ENCODE data around the gene PI16.
"Not testable (repeated sequence)": the region's sequence is repeated elsewhere in the genome, so short reads cannot be mapped to it uniquely, and the experiment has no call there.

The PI16 gene

DNA sequence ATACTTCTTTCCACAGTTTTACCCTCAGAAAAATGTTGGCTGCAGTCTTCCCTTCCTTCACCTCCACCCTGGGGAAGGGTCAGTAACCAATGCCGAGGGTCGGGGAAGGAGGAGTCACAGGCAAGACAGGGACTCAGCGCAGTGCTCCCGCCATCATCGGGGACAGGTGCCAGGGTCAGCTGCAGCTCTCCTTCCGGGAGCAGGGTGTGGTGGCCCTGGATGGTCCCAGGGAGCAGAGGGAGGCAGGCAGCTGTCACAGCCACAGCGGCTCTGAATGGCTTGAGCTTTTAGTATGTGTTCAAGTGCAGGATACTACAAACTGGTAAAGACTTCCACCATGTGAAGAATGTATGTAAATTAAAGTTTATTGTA, 26.0 kb upstream of the PI16 start:
- DNase-seq (ENCODE audit: low read depth): no peak

DNA sequence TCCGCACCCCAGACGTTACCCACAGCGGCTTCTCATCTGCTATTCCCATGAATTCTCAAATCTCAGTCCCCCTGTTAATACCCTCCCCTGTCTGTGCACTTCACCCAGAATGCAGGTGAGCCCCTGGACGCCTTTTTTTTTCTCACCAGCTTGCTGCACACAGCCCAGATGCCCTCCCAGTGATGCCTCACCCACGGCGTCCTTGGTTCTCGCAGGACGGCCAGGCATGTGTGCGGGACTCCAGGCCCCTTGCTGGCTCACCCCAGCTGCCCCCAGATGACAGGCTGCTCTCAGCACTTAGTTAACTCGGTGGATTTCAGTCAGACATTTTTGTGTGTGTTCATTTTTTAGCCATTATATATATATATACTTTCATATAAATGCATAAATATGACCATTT, 25.4 kb upstream of the PI16 start:
- DNase-seq (ENCODE audit: low read depth): no peak

DNA sequence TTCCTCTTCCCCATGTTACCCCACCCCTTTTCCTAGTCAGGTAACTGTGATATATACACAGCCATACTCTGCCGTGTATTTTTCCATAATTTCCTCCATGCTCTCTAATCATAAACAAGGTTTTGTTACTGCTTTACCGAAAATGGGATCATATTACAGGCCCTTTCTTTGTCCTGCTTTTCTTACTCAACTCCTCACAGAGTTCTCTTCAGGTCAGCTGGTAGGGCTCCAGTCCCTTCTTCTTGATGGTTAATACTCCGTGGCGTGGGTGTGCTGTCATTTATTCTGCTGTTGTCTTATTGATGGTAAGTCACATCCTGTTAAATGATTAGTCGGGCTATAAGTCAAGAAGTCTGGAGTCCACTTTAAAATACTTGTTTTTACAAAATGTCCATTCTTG, 24.9 kb upstream of the PI16 start:
- no peak for DNase-seq (ENCODE audit: low read depth)

DNA sequence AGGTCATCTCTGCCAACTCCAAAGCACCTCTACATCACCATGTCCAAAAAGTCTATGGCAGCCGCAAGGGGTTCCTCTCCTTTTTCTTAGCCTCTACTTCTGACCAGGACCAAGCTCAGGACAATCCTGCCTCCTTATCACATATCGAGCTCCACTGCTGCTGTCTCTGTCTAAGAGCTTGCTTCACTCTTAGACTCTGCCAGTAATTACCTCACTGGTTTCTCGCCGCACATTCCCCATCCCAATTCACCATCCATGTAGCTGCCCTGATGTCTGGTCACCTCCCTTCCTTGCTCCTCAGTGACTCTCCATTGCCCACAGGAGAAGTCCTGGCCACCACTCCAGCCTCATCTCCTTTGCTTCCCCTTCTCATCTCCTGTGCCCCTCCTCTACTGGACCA, 24.1 kb upstream of the PI16 start:
- no peak for DNase-seq (ENCODE audit: low read depth)

DNA sequence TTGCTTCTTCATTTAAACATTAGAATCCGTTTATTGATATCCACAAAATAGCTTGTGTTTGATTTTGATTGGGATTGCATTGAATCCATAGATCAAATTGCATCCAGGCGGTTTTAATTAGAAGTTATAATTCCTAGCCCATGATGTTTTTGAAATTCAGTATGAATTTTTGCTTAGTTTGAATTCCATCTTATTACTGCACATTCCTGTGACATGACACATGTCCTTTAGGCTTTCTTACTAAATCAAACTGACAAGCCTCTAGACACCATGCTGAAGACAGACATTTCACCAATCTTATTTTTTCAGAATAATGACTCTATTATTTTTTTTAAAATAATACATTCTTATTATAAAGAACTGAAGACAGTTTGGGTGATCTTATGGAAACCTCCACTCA, 21.4 kb upstream of the PI16 start:
- DNase-seq (ENCODE audit: low read depth): no peak

DNA sequence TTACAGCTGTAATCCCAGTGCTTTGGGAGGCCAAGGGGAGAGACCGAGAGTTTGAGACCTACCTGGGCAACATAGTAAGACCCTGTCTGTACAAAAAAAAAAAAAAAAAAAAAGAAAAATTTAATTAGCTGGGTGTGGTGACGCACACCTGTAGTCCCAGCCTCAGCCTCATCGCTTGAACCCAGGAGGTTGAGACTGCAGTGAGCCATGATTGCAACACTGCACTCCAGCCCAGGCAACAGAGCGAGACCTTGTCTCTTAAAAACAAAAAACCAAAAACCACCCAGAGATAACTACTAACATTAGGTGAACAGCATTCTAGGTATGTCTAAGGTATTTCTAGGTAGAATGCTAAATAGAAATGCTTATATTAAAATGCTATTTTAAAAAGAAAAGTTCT, 21.0 kb upstream of the PI16 start:
- no peak for DNase-seq (ENCODE audit: low read depth)

DNA sequence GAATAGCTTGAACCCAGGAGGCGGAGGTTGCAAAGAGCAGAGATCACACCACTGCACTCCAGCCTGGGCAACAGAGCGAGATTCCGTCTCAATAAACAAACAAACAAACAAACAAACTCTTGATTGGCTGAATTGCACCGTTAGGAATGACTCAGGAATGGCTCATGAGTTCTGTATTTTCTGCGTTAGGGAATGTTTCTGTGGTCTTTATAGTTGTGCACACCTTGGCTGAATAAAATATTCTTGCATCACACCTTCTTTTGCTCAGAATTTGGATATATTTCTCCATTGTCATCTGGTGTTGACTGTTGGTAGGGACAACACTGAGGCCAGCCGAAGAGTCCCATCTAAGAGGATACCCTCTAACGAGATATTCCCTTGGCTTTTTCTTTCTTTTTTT, 19.6 kb upstream of the PI16 start:
- DNase-seq (ENCODE audit: low read depth): no peak

DNA sequence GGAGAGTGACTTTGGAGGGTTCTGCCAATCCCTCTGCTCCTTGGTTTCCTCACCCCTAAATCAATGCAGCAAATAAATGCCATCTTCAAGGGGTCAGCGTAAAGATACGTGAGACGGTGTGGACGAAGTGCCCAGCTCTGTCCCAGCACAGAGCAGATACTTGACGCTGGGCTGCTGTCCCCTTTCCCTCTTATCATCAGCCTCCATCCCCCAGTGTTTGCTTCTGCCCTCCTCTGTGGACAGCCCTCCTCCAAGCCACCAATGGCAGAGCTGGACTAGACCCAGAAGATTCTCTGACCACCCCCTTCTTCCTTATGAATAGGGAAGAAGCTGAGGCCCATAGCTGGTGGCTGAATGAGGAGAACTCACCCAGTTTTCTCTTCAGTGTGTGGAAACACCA, 17.7 kb upstream of the PI16 start:
- DNase-seq (ENCODE audit: low read depth): no peak

DNA sequence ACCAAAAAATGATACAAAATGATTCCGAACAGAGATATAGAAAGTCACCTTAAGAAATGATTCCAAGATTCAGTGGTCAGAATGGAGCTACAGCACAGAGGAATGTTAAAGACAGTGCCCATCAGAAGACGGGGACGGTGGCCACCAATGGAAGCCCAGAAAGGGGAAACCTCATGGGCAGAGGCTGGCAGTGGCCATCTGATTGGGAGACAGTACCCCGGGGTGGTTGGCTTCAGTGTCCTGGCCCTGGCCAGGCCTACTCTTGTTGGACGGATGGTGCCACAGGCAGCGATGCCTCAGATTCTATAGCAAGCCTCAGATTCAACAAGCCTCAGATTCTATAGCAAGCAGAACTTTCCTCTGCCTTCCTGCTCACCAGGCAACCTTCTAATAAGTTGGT, 16.6 kb upstream of the PI16 start:
- DNase-seq (ENCODE audit: low read depth): no peak

DNA sequence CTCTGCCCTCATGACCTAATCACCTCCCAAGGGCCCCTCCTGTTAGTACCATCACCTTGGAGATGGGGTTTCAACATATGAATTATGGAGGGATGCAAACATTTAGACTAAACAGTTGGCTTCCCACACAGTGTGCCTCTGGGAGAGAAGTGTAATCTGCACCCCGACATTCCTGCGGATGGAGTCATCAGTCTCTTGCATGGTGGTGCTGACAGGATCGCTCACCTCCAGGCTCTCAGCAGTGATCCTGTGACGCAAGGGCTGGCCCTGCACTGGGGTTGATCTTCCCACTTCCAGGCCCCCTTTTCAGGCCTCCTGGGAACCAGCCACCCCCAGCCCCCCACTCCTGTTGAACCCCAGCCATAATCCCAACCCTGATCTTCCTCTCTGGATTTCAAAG, 16.0 kb upstream of the PI16 start:
- no peak for DNase-seq (ENCODE audit: low read depth)

DNA sequence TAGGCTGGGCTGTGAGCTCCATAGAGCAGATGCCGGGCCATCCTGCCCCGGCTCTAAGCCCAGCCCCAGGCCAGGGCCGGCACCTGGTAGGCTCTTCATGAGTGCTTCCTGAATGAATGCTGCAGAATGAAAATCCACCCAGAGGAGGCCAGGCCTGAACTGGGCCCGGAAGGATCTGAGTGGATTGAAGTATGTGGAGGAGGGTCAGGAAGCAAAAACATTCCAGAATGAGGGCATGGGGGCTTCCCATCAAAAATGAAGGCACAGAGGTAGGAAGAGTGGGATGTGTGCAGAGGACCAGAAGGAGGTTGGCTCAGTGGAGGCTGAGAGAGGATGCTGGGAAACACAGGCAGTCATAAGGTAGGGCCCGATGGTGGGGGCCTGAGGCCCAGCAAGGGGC, 15.5 kb upstream of the PI16 start:
- DNase-seq (ENCODE audit: low read depth): not testable (repeated sequence)

DNA sequence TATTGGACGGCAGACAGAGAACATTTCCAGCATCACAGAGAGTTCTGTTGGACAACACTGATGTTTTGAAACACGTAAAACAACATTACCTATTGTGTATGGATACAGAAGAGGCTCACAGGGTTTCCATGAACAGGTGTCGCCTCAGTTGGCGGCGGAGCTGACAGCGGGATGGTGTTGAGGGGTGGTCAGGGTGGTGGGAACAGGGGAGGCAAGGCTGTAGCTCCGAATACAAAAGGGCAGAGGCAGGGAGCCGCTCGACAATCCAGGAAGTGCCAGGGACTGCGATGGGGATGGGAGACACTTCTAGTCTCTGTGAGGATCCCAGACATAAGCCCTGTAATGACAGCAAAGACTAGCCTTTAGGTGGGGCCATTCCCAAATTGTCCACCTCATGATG, 14.5 kb upstream of the PI16 start:
- DNase-seq (ENCODE audit: low read depth): no peak

DNA sequence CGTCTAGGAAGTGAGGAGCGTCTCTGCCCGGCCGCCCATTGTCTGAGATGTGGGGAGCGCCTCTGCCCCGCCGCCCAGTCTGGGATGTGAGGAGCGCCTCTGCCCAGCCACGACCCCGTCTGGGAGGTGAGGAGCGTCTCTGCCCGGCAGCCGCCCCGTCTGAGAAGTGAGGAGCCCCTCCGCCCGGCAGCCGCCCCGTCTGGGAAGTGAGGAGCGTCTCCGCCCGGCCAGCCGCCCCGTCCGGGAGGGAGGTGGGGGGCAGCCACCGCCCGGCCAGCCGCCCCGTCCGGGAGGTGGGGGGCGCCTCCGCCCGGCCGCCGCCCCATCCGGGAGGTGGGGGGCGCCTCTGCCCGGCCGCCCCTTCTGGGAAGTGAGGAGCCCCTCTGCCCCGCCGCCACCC, 13.0 kb upstream of the PI16 start:
- not testable (repeated sequence) for DNase-seq (ENCODE audit: low read depth)

DNA sequence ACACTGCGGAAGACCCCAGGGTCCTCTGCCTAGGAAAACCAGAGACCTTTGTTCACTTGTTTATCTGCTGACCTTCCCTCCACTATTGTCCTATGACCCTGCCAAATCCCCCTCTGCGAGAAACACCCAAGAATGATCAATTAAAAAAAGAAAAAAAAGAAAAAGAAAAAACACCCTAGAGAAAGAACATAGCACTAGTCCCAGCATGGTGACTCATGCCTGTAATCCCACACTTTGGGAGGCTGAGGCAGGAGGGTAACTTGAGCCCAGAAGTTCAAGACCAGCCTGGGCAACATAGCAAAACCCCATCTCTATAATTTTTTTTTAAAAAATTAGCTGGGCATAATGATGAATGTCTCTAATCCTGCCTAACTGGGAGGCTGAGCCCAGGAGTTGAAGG, 12.2 kb upstream of the PI16 start:
- DNase-seq (ENCODE audit: low read depth): not testable (repeated sequence)

DNA sequence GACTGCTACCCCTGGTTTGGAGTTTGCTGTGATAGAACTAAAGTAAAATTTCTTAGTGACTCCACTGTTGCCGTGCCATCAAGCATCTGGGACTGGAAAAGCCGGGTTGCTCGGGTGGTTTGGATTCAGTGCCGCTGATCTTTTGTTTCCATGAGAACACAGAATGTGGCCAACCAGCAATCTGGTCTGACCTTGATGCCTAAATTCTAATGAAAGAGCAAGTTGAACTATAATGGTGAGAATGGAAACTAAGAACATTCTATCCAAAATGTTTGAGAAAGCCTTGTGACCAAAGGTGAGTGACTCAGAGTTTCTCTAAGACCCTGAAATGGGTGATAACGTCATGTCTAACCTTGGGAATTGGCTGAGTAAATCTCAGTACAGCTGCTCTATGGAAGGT, 9.9 kb upstream of the PI16 start:
- DNase-seq (ENCODE audit: low read depth): no peak

DNA sequence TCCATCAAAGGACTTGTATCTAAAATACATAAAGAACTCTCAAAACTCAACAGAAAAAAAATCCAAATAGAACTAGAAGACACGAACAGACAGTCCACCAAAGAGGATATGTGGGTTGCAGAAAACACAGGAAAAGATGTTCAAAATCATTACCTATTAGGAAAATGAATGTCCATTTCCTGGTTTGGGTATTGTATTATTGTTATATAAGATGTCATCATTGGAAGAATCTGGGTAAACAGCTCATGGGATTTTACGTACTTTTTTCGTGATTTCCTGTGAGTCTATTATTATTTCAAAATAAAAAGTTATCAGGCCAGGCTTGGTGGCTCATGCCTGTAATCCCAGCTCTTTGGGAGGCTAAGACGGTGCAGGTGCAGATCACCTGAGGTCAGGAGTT, 9.2 kb upstream of the PI16 start:
- DNase-seq (ENCODE audit: low read depth): no peak

DNA sequence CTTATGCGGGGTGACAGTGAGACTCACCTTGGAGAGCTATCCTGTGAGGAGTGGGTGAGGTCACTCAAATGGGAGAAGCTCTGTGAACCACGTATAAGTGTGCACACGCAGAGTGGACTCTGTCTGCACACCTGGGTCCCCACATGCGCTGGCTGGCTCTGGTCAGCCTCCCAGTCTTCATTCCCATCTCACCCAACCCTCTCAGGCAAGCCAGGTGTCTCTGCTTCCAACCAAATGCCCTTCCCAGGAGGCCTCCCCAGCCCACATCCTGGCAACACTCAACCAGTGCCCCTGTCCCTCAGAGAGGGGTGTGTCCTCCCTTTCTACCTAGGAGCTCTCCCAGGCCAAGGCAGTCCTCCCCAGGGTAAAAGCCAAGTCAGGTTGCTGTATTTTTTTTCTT, 8.0 kb upstream of the PI16 start:
- no peak for DNase-seq (ENCODE audit: low read depth)

DNA sequence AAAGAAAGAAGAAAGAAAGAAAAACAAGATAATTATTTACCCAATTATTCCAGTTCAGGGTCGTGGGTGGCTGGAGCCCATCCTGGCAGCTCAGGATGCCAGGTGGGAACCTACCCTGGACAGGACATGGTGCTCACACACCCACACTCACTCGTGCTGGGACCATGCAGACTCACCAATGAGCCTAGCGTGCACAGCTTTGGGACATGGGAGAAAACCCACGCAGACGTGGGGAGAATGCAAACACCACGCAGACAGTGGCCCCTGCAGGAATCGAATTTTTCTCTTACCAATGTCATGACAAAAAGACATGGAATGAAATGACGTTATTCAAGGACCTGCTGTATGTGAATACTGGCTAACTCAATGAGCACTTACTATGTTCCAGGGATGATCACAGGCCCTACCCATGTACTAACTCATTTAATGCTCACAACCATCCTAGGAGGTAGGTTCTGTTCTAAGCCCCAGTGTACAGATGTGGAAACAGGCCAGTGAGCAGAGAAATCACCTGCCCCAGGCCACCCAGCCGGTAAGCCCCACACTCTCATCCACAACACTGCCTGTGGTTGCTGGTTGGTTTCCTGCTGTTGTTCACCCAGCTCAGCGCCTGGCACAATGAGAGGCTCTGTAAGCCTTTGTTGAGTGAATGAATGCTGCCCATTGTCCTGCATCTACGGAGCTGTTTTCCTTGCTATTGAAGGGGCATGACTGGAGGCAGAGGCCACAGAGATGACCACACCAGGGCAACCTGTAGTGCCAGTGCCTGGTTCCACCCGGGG, 6.8 kb upstream of the PI16 start:
- DNase-seq (ENCODE audit: low read depth): no peak

DNA sequence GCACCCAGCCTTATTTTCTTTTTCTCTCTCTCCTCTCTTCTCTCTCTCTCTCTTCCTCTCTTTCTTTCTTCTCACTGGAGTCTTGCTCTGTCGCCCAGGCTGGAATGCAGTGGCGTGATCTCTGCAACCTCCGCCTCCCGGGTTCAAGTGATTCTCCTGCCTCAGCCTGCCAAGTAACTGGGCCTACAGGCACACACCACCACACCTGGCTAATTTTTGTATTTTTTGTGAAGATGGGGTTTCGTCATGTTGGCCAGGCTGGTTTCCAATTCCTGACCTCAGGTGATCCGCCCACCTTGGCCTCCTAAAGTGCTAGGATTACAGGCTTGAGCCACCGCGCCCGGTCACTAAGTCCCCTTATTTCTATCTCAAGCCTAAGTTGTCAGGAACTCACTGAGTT, 5.5 kb upstream of the PI16 start:
- not testable (repeated sequence) for DNase-seq (ENCODE audit: low read depth)

DNA sequence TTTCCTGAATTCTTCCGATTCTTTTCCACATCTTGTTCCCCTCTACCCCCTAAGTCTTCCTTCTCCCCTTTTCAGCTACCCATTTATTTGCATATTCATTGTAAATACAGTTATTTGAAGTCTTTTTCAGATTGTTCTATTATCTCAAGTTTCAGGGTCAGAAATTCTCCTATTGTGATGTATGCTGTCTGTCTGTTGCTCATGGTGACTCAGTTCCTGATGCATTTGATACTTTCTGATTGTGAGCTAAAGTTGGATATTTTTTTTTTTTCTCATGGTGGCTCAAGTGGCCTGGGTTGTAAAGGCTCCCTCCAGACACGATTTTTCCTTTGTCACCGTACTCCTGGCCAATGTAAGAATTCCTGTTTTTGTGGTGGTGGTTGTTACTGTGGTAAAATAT, 4.9 kb upstream of the PI16 start:
- DNase-seq (ENCODE audit: low read depth): no peak

DNA sequence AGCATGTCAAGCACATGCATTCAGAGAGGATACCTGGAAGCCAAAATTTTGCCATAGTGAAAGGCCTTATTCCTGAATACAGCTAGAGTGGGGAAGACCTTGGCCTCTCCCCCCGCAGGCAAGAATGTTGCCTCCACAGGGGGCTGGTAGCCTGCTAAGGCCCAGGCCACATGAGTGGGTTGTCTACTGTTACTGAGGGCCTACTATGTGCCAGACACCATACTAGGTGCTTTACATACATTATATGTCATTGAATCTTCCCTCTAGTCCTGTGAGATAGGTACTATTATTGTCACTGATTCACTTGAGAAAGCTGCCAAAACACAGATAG, 642 bp upstream of the PI16 start:
- DNase-seq (ENCODE audit: low read depth): no peak

DNA sequence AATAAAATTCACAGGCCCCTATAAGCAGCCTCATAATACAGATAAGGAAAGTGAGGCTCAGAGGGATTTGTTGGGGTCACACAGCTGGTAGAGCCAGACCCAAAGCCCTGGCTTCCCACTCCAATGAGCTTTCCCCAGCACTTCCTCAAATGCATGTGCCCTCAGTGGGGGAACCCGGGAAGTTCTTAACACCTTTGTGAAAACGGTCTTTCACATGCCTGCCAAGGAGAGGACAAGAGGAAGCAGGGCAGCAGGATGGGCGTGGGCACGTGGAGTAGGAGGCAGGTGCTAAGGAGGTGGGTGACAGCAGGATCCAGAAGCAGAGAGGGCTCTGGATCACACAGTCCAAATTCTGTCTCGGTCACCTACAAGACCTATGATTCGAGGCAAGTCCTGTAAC, 598 bp downstream of the PI16 start:
- DNase-seq (ENCODE audit: low read depth): no peak

DNA sequence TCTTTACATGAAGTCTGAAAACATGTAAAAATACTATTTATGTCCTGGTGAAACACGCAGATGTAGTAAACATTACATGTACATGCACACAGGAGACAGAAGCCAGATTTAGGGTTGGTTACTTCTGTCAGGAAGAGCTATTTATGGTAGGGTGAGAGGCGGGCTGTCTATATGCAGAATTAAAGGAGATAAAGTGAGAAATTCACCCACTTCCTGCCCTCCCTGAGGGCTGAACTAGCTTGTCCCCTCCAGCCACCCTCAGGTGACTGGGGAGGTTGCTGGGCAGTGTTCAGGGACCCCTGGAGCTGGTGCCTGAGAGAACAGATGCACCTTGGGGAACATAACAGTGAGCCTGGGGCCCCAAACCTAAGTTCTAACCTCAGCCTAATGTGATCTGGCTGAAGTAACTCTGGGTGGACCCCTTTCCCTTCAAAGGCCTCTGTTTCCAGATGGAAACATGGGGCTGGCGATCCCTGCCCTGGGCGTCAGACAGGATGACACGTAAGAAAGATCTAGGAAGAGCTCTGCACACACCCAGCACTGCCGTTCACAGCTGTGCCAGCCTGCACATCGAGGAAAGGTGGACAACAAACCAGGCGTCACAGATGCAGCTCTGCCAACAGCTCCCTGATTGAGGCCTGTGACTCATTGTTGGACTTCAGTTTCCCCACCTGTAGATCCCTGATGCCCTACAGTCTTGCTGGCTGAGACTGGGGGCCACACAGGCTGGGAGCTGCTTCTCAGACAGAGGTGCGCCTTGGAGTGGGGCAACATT, 1.3 kb downstream of the PI16 start:
- no peak for DNase-seq (ENCODE audit: low read depth)

DNA sequence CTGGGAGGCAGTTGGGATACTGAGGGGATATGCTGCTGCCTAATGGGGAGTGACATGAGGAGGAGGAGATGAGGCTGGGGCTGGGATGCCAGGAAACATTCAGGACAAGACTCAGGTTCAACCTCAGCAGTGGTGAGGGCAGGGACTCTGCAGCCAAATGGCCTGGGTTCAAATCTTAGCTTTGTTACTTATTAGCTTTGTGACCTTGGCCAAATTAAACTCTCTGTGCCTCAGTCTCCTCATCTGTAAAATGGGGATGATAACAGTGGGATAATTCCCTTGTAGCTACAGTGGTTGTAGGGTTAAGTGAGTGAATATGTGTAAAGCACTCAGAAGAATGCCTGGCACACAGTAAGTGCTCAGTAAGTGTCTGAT, 1.9 kb downstream of the PI16 start:
- DNase-seq (ENCODE audit: low read depth): no peak

All from stromal cell of bone marrow (primary cell).